ENCODE measurements around the gene CENPU.

- TF ChIP-seq CTCF (IDR thresholded peaks at IDR 0.05): no peak
- no peak for TF ChIP-seq POLR2A (IDR thresholded peaks at IDR 0.05)
- no peak for TF ChIP-seq EP300 (IDR thresholded peaks at IDR 0.05; ENCODE audit: low read depth)
Measured at GRCh38 chr4:184688005-184688404, 45.9 kb downstream of the CENPU start.

All from transverse colon (tissue), 3 donors.